H54 (cell line): Measurements from ENCODE around the gene ORAI1.
"Not testable (repeated sequence)": the region's sequence is repeated elsewhere in the genome, so short reads cannot be mapped to it uniquely, and the experiment has no call there.

ENCODE experiments used
- DNase-seq: peaks from one replicate; pipeline ENCODE4 v3.0.0; 2011; ENCODE audit warnings: low spot score, mixed read lengths; ENCODE audit not compliant: insufficient read length
- FAIRE-seq: peaks from 3 replicates; lab custom pipeline; 2011; peaks lifted over from hg19 to GRCh38; lab: Jason Lieb, UNC
- POLR2A ChIP-seq: IDR thresholded peaks from 2 replicates; pipeline ENCODE4 v1.6.1; 2011; ENCODE audit warnings: low read depth, mild to moderate bottlenecking, low read length

The ORAI1 gene

GRCh38 chr12:121626087-121626852 lies at the start of gene ORAI1:
TSS of gene ORAI1 (plus strand) at chr12:121626530.
- FAIRE-seq (no peak), DNase-seq (peak; percentile 89)
- TF ChIP-seq POLR2A = peak; percentile 90

DNA sequence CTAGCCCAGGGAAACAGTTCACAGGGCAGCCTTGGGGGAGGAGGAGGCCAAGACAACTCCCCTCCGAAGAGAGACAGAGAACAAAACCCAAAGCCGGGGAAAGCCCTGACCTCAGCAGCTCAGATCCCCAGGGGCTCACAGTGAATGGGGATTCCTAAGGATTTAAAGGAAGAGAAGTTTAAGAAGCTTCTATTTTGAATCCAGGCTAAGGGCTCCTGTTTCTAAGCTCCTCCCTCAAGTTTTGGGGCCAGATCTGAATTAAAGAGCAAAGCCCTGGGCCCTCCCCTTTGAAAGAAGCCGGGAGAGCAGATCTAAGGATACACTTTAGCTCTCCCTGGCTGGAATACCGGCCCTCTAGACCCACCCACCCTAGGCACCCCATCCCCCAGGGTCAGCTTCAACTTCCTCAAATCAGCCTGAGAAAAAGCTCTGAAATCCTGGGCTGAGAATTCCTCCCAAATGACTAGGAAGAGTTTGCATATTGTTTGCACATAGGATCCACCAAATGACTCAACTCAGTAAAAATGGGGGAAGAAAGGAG lies 49.4 kb upstream of the ORAI1 start:
- FAIRE-seq (no peak), DNase-seq (no peak)
- TF ChIP-seq POLR2A = no peak

DNA sequence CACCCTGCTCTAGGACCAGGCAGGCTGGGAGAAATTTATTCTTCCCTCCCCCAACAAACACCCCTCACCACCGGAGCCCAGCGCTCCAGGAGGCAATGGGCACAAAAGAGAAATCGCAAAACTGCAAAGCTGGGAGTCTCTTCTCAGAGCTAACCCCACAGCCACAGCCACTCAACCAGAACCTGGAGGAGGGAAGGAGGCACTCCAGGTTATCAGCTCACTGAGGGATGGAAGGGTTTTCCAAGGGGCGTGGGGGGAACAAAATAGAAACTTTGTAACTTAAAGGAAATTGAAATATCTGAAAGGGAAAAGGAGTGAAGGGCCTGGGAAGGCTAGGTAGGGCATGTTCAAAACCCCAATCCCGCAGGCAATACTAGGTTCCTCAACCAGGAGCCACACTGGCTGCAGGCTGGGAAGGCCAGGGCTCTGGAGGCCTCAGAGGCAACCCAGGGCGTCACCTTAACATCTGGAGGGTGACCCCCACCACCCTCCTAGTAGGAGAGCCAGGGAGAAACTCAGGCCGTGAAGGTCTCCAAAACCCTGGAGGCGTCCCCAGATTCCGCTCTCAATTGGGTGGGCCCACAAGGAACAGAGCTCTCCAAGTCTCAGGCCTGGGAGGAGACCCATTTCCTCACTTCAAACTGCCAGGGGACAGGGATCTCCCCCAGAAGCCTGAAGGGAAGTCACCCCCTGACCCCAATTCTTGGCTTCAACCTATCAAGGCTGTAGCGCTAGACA lies 48.7 kb upstream of the ORAI1 start:
- FAIRE-seq = no peak
- DNase-seq = no peak
- no peak for TF ChIP-seq POLR2A

GRCh38 chr12:121578230-121579189 lies 47.8 kb upstream of the ORAI1 start:
- no peak for TF ChIP-seq POLR2A
- no peak for DNase-seq
- no peak for FAIRE-seq

- TF ChIP-seq POLR2A = peak; percentile 28; the same call in 1 of the 2 replicates
- no peak for DNase-seq
- no peak for FAIRE-seq
These were observed 47.0 kb upstream of the ORAI1 start for GRCh38 chr12:121579190-121579791.

DNA sequence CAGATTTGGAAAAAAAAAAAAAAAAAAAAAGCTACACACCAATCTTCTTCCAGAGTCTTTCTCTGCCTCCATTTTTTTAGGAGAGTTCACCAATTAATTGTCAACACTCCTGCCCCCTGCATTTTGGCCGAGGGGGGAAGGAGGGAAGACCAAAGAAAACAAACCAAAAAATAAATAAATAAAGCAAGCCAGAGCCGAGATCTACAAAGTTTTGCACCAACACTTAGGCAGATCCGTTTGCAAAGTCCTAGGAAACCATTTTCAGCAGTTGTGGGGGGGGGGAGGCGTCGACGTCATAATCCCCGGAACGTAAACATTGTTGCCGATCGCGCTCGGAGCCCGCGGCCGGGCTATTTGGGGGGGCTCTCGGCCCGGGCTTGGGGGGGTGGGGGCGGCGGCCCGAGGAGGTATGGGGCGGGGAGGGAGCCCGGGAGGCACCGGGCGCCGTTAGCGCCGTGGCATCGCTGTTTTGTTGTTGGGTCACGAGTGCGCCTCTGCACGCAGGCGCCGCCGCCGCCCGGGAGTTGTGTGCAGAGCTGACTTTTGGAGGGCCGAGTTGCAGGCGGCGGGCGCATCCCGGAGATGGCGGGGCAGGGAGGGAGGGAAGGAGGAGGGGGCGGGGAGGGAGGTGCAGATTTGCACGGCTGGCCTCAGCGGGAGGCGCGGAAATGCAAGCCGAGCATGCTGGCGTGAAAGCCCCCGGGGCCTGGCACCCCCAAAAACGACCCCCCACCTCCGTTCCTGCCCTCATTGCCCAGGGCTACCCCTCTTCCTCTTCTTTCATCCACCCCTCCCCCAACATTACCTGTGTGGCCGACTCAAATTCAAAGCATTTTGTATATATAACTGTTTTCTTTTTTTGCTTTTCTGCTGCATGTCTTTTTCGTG lies 46.1 kb upstream of the ORAI1 start:
- DNase-seq (peak; percentile 70), FAIRE-seq (no peak)
- peak; percentile 38; the same call in 1 of the 2 replicates for TF ChIP-seq POLR2A

GRCh38 chr12:121580959-121581685 lies 45.2 kb upstream of the ORAI1 start, which contains the start of gene KDM2B:
TSS of gene KDM2B (minus strand) at chr12:121581023. CDS start at chr12:121580911, 112 bp downstream.
- FAIRE-seq (no peak), DNase-seq (no peak)

GRCh38 chr12:121581686-121582429 lies 44.5 kb upstream of the ORAI1 start:
- no peak for TF ChIP-seq POLR2A
- FAIRE-seq = no peak
- no peak for DNase-seq

More at GRCh38 chr12:121580959-121581685, 45.2 kb upstream of the ORAI1 start, which contains the start of gene KDM2B:
- TF ChIP-seq POLR2A = no peak

- TF ChIP-seq POLR2A = no peak
- FAIRE-seq (no peak), DNase-seq (no peak)
These were observed 43.6 kb upstream of the ORAI1 start for GRCh38 chr12:121582583-121583333.

- not testable (repeated sequence) for DNase-seq, FAIRE-seq
These were observed 43.0 kb upstream of the ORAI1 start for GRCh38 chr12:121583334-121583661.

DNA sequence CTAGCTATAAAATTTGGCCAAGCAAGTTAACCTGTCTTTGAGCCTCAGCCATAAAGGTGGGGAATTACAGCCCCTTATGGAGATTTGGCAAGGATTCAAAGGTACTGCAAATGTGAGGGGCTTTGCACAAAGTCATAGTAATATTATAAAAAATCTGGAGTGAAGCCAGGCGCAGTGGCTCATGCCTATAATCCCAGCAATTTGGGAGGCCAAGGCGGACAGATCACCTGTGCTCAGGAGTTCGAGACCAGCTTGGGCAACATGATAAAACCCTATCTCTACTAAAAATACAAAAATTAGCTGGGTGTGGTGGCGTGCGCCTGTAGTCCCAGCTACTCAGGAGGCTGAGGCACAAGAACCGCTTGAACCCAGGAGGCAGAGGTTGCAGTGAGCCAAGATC lies 41.4 kb upstream of the ORAI1 start:
- not testable (repeated sequence) for DNase-seq, FAIRE-seq
